CD8-positive, alpha-beta memory T cell (primary cell): ENCODE data around the gene GAB3. TPM values are rescaled to one million over a fixed set of nuclear protein-coding genes. Genes with fewer than 3 reads are reported as not detected.
A peak's percentile ranks its signal among the peaks of the same experiment; 100 is the strongest.

Experiments used
- CTCF ChIA-PET: fragments of 350-600 bp; sonication (Branson Sonifier 250); formaldehyde crosslinking; loops from one replicate; lab custom pipeline; 2021; ENCODE audit warnings: antibody characterized with exemption; lab: Charles Lee
- POLR2A ChIA-PET: fragments of 350-600 bp; sonication (Branson Sonifier 250); formaldehyde crosslinking; loops from one replicate; lab custom pipeline; 2021; ENCODE audit warnings: antibody characterized with exemption; lab: Charles Lee
- DNase-seq, 5 donors: peaks; one replicate each; pipeline versions ENCODE4 v3.0.0 to v3.0.0-alpha.2; 2020 to 2022; ENCODE audit warnings: mixed read lengths in 1 of 5
- H3K27ac ChIP-seq: one replicate; pipeline ENCODE4 v1.7.0; 2013; ENCODE audit warnings: low read depth, mild to moderate bottlenecking, low read length, moderate library complexity
- H3K27me3 ChIP-seq: 2 replicates; pipeline ENCODE4 v1.7.0; 2013; ENCODE audit warnings: low read length, mild to moderate bottlenecking; ENCODE audit not compliant: insufficient read depth, poor library complexity, severe bottlenecking
- H3K36me3 ChIP-seq: 2 replicates; pipeline ENCODE4 v1.7.0; 2013; ENCODE audit warnings: mild to moderate bottlenecking, low read length, moderate library complexity; ENCODE audit not compliant: insufficient read depth
- H3K4me1 ChIP-seq: 2 replicates; pipeline ENCODE4 v1.7.0; 2013; ENCODE audit warnings: mild to moderate bottlenecking, low read length, moderate library complexity; ENCODE audit not compliant: insufficient read depth
- H3K4me3 ChIP-seq: 2 replicates; pipeline ENCODE4 v1.7.0; 2013; ENCODE audit warnings: mild to moderate bottlenecking, low read length
- H3K9me3 ChIP-seq: 2 replicates; pipeline ENCODE4 v1.7.0; 2013; ENCODE audit warnings: mild to moderate bottlenecking, low read length
- H3K27ac Mint-ChIP-seq, 8 donors: one replicate each; pipeline ENCODE4 v1.8.0; 2020 to 2021; ENCODE audit warnings: mixed read lengths in 8 of 8, mild to moderate bottlenecking in 6 of 8, inconsistent platforms in 3 of 8, moderate library complexity in 3 of 8
- H3K27me3 Mint-ChIP-seq, 2 donors: one replicate each; pipeline ENCODE4 v1.8.0; 2020 to 2021; ENCODE audit warnings: mixed read lengths in 2 of 2, mild to moderate bottlenecking in 1 of 2, moderate library complexity in 1 of 2
- H3K36me3 Mint-ChIP-seq, 3 donors: one replicate each; pipeline ENCODE4 v1.8.0; 2020 to 2021; ENCODE audit warnings: mixed read lengths in 3 of 3, inconsistent platforms in 1 of 3, mild to moderate bottlenecking in 1 of 3
- H3K4me1 Mint-ChIP-seq, 3 donors: one replicate each; pipeline ENCODE4 v1.8.0; 2020 to 2021; ENCODE audit warnings: mixed read lengths in 3 of 3, inconsistent platforms in 1 of 3, mild to moderate bottlenecking in 1 of 3
- H3K4me3 Mint-ChIP-seq, 7 donors: one replicate each; pipeline ENCODE4 v1.8.0; 2020 to 2021; ENCODE audit warnings: mixed read lengths in 7 of 7, mild to moderate bottlenecking in 6 of 7, moderate library complexity in 4 of 7, inconsistent platforms in 2 of 7
- H3K9me3 Mint-ChIP-seq, 5 donors: one replicate each; pipeline ENCODE4 v1.8.0; 2020 to 2022; ENCODE audit warnings: mixed read lengths in 5 of 5, mild to moderate bottlenecking in 3 of 5, moderate library complexity in 2 of 5, inconsistent platforms in 1 of 5
- polyA plus RNA-seq: library from polyadenylated mRNA; unstranded; fragments of 300-500 nt; fragmentation: Illumina TruSeq; gene quantifications from one replicate; pipeline ENCODE4 v1.2.3, GENCODE V29; 2021
- total RNA-seq, 2 experiments: library from RNA; stranded (reverse); gene quantifications; one replicate each; pipeline ENCODE4 v1.2.3, GENCODE V29; 2021

Gene GAB3
- total and polyA plus RNA-seq, 3 experiments from 2014 or later, result 6.2 to 11.9 (median 6.7) TPM

DNA sequence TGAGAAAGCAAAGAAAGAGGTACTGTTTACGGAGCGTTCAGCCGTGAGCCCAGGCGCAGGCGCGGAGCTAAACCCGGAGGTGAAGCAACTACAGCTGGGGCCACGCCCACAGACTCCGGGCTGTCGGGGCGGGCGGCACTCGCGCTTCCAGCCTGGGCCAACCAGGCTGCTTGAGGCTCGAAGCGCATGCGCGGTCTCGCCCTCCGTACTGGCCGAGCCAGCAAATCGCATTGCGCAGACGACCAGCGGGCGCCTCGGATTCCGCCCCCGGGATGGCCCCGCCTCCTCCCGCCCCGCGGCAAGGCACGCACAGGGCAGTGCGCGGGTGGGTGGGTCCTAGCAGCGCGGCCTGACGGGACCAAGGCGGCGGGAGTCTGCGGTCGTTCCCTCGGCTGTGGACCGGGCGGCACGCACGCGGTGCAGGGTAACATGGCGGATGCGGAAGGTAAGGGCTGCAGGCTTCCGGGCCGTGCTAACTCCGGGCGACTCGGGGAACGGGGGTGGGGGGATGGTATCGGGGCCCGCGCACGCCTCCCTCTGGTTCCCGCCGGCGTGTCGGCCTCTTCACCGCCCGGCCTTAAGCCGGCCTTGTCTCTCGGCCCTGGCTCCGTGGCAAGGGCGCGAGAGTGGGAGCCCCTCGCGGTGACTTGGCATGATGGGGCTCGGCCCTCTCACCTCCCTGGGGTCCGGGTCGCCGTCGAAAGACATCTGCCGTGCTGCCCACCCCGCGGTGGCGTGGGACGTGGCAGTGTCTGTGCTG is 11.8 kb upstream of the GAB3 start, which contains the start of gene DKC1:
Gene DKC1, plus strand, starts transcription at position 328 of the 760 bp plus-strand sequence. Its CDS starts 102 bp downstream, at position 430.
- POLR2A ChIA-PET, result interaction anchor here (0.6 to 4.3 kb wide), 7 partner anchors 9 to 49 kb away, joined by 3 to 22 read pairs (median 5); partner anchors contain the start of gene GAB3
- no peaks in the 10 kb centered on the region for H3K9me3 Mint-ChIP-seq
- H3K27ac Mint-ChIP-seq, result peak within 1 kb of the TSS; percentile 89 to 99 (median 94)
- CTCF ChIA-PET, result interaction anchor here (1.6 to 3.0 kb wide), 4 partner anchors 12 to 70 kb away, joined by 3 to 13 read pairs (median 8); partner anchors contain the start of gene GAB3
- Histone ChIP-seq H3K9me3 (no peaks in the 10 kb centered on the region), H3K27ac (peak within 1 kb of the TSS; percentile 64), H3K4me1 (peaks cover 11% of the 10 kb centered on the region), H3K27me3 (no peaks in the 10 kb centered on the region), H3K4me3 (peak within 1 kb of the TSS; percentile 87), H3K36me3 (peaks cover 22% of the 10 kb centered on the region)
- DNase-seq, result peak; percentile 90 to 97 (median 93)
- peaks cover 0 to 32% (median 5%) of the 10 kb centered on the region in 3 donors for H3K36me3 Mint-ChIP-seq
- peak within 1 kb of the TSS; percentile 86 to 93 (median 88) for H3K4me3 Mint-ChIP-seq
- no peaks in the 10 kb centered on the region for H3K27me3 Mint-ChIP-seq
- peaks cover 14 to 32% (median 25%) of the 10 kb centered on the region in 3 donors for H3K4me1 Mint-ChIP-seq

DNA sequence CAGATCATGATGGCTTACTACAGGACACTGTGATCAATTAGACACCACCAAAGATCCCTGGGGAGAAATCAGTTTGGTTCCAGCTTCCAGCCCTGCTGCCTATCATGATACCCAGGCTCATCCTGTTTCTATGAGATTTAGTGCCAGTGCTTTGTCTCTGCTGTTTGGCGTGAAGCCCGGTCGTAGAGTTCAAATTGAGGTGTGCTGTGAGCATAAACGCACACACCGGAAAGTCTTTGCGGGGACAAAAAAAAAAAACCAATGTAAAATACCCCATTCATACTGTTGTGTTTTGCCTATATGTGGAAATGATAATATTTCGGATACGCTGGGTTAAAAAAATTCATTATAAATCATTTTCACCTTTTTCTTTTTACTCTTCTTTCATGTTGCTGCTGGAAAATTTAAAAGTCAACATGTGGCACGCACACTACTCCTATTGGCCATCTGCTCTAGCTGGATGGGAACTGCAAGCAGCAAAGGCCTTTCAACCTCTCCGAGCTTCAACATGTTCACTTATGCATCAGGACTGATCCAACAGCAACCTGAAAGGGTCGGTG is 11.2 kb upstream of the GAB3 start:
- H3K4me3 Mint-ChIP-seq, result peak overlapping the region; percentile 86 to 93 (median 88)
- DNase-seq, result peak in 2 of 5 donors; percentile 2 to 49
- no peaks in the 10 kb centered on the region for H3K9me3 ChIP-seq
- no peaks in the 10 kb centered on the region for H3K27me3 Mint-ChIP-seq
- peaks cover 0 to 26% (median 3%) of the 10 kb centered on the region in 3 donors for H3K36me3 Mint-ChIP-seq
- H3K4me1 Mint-ChIP-seq, result peaks cover 14 to 32% (median 25%) of the 10 kb centered on the region in 3 donors
- peaks cover 17% of the 10 kb centered on the region for H3K36me3 ChIP-seq
- ChIA-PET CTCF (interaction anchor here (1.6 to 3.0 kb wide), 3 partner anchors 12 to 70 kb away, joined by 3 to 13 read pairs (median 11); partner anchors contain the start of gene GAB3), POLR2A (interaction anchor here (0.6 to 4.3 kb wide), 7 partner anchors 9 to 49 kb away, joined by 3 to 22 read pairs (median 5); partner anchors contain the start of gene GAB3)
- no peaks in the 10 kb centered on the region for H3K27me3 ChIP-seq
- H3K9me3 Mint-ChIP-seq, result no peaks in the 10 kb centered on the region
- peak overlapping the region; percentile 64 for H3K27ac ChIP-seq
- H3K4me1 ChIP-seq, result peaks cover 11% of the 10 kb centered on the region
- peak overlapping the region; percentile 89 to 99 (median 94) for H3K27ac Mint-ChIP-seq
- peak overlapping the region; percentile 87 for H3K4me3 ChIP-seq

DNA sequence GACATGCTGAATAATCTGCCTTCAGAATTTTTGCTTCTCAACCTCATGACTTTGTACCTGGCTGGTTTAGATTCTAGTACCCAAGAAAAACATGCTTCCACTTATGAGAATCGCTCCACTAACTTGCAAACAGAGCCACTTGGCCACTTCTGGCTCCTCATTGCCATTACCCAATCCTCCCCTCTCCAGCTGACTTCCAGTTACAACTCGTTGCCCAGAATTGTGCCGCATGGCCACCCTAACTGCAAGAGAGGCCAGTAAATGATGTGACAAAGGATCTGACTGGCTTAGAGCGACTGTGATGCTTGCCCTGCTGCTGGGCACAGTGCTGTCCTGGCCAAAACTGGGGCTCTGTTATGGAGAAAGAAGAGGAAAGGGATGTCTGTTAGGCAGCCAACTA is 7.8 kb upstream of the GAB3 start:
- no peaks in the 10 kb centered on the region for H3K9me3 Mint-ChIP-seq
- peaks cover 11% of the 10 kb centered on the region for H3K4me1 ChIP-seq
- peaks cover 9 to 22% (median 16%) of the 10 kb centered on the region in 3 donors for H3K4me1 Mint-ChIP-seq
- peak overlapping the region in 1 of 8 donors; percentile 77 for H3K27ac Mint-ChIP-seq
- POLR2A ChIA-PET, result no interaction called here
- H3K4me3 Mint-ChIP-seq, result no peak overlapping the region
- DNase-seq, result no peak
- no peaks in the 10 kb centered on the region for H3K27me3 Mint-ChIP-seq
- H3K27me3 ChIP-seq, result no peaks in the 10 kb centered on the region
- H3K36me3 ChIP-seq, result no peaks in the 10 kb centered on the region
- no peak overlapping the region for H3K4me3 ChIP-seq
- no peaks in the 10 kb centered on the region for H3K9me3 ChIP-seq
- no peak overlapping the region for H3K27ac ChIP-seq
- CTCF ChIA-PET, result no interaction called here
- peaks cover 0 to 3% (median 0%) of the 10 kb centered on the region in 3 donors for H3K36me3 Mint-ChIP-seq

DNA sequence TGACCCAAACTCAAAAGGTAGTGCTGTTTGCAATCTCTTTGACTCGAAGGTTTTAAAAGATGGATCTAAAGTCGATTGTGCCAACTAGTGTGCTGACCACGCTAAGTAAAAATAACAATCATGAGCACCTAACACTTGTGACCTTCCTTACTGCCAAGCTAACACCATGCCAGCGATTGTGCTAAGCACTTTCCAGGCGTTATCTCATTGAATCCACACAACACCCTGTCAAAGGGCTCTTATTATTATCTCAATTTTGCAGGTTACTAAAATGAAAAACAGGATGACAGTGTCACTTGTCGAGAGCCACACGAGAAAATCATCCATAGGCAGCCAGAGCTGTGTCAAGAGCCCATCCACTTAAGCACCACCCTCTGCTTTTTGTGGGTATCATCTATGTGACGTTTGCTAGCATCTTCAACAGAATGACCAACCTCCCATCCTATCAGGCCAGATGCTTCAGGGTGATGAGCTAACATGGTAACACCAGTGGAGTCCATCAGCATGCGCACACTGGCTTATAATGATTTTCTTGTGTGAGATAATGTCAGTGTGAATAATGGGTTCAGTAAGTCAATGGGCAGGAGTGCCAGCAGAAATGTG is 893 bp upstream of the GAB3 start:
- peak overlapping the region; percentile 48 for H3K27ac ChIP-seq
- H3K4me1 Mint-ChIP-seq, result peaks cover 20 to 38% (median 37%) of the 10 kb centered on the region in 3 donors
- peaks cover 0 to 5% of the 10 kb centered on the region in 2 donors for H3K27me3 Mint-ChIP-seq
- H3K4me3 ChIP-seq, result peak overlapping the region; percentile 43
- H3K9me3 ChIP-seq, result no peaks in the 10 kb centered on the region
- ChIA-PET CTCF (interaction anchor here (0.9 to 6.6 kb wide), 3 partner anchors 27 to 39 kb away, joined by 3 to 65 read pairs (median 4); no protein-coding TSS in a partner anchor), POLR2A (interaction anchor here (0.7 to 2.2 kb wide), 3 partner anchors 11 to 21 kb away, joined by 4 to 22 read pairs (median 4); partner anchors contain the start of gene DKC1)
- peak overlapping the region; percentile 71 to 91 (median 80) for H3K4me3 Mint-ChIP-seq
- no peak for DNase-seq
- no peaks in the 10 kb centered on the region for H3K9me3 Mint-ChIP-seq
- peaks cover 0 to 7% (median 0%) of the 10 kb centered on the region in 3 donors for H3K36me3 Mint-ChIP-seq
- no peaks in the 10 kb centered on the region for H3K27me3 ChIP-seq
- H3K4me1 ChIP-seq, result peaks cover 15% of the 10 kb centered on the region
- H3K36me3 ChIP-seq, result no peaks in the 10 kb centered on the region
- H3K27ac Mint-ChIP-seq, result peak overlapping the region; percentile 71 to 95 (median 84)

DNA sequence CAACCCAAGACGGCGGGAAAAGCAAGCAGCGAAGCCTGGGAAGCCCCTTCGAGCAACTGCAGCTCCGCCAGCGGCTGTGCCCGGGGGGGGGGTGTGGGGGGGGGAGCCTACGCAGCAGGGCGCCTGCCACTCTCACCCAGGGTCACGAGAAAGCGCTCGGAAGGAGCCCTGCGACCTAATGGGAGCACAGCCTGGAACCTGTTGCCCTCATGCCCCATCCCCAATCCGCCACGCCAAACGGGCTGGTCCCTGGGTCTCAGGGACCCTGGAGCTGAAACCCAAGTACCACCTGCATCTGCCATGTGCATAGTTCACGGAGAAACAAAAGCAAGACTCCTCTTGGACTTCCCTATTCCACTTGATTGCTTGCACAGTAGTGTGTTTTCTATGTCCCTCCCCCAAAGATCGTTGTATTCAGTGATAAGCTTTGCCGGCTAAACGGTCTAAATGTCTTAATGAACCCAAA is 359 bp upstream of the GAB3 start:
- Mint-ChIP-seq H3K9me3 (no peaks in the 10 kb centered on the region), H3K4me1 (peaks cover 25 to 43% (median 43%) of the 10 kb centered on the region in 3 donors), H3K27me3 (peaks cover 0 to 5% of the 10 kb centered on the region in 2 donors), H3K4me3 (peak overlapping the region; percentile 71 to 91 (median 80)), H3K27ac (peak overlapping the region; percentile 71 to 95 (median 84)), H3K36me3 (peaks cover 0 to 8% (median 0%) of the 10 kb centered on the region in 3 donors)
- Histone ChIP-seq H3K27me3 (no peaks in the 10 kb centered on the region), H3K36me3 (no peaks in the 10 kb centered on the region), H3K27ac (peak overlapping the region; percentile 48), H3K4me3 (peak overlapping the region; percentile 43), H3K9me3 (no peaks in the 10 kb centered on the region), H3K4me1 (peaks cover 15% of the 10 kb centered on the region)
- ChIA-PET CTCF (interaction anchor here (0.9 to 6.6 kb wide), 5 partner anchors 12 to 39 kb away, joined by 3 to 65 read pairs (median 13); partner anchors contain the start of gene DKC1), POLR2A (interaction anchor here (0.7 to 2.2 kb wide), 4 partner anchors 11 to 21 kb away, joined by 4 to 22 read pairs (median 6); partner anchors contain the start of gene DKC1)
- DNase-seq, result no peak

DNA sequence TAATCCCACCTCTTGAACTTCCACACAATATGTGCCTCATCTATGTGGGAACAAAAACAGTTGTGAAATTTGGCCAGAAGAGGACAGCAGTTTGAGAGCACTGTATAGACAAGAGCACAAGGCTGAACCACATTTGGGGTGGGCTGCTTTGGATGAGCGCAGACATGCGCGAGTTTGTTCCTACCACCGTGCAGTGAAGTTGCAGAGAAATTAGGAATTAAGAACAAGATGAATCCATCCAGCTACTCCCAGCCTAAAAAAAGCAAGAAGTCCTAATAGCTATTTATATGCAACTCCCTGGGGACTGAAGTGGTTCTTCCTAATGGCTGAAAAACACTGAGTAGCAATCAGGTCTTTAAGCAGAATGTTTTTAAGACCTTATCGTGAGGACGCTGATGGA is 1.0 kb downstream of the GAB3 start:
- Mint-ChIP-seq H3K4me1 (peaks cover 28 to 50% (median 47%) of the 10 kb centered on the region in 3 donors), H3K36me3 (peaks cover 0 to 13% (median 0%) of the 10 kb centered on the region in 3 donors), H3K9me3 (no peaks in the 10 kb centered on the region), H3K27ac (peak overlapping the region; percentile 67 to 95 (median 84)), H3K27me3 (peaks cover 0 to 5% of the 10 kb centered on the region in 2 donors), H3K4me3 (peak overlapping the region; percentile 82 to 91 (median 86))
- no peaks in the 10 kb centered on the region for H3K36me3 ChIP-seq
- H3K9me3 ChIP-seq, result no peaks in the 10 kb centered on the region
- H3K27ac ChIP-seq, result peak overlapping the region; percentile 76
- H3K4me1 ChIP-seq, result peaks cover 15% of the 10 kb centered on the region
- H3K27me3 ChIP-seq, result no peaks in the 10 kb centered on the region
- ChIA-PET POLR2A (interaction anchor here (1.1 to 2.2 kb wide), 4 partner anchors 12 to 30 kb away, joined by 3 to 22 read pairs (median 6); partner anchors contain the start of gene DKC1), CTCF (interaction anchor here (1.1 to 6.6 kb wide), 8 partner anchors 11 to 38 kb away, joined by 3 to 65 read pairs (median 10); partner anchors contain the start of gene DKC1)
- peak overlapping the region; percentile 68 for H3K4me3 ChIP-seq
- no peak for DNase-seq
